GM18951 (cell line): ENCODE measurements around the gene COL18A1.

Experiments used
- POLR2A ChIP-seq: IDR thresholded peaks from 4 replicates; pipeline ENCODE4 v1.6.1; 2011; ENCODE audit warnings: mild to moderate bottlenecking; ENCODE audit not compliant: insufficient read length, insufficient read depth; ENCODE audit errors: extremely low read depth
- in situ Hi-C: fragments of 300-500 bp; cut with MboI; formaldehyde crosslinking; loops from one replicate; pipeline ENCODE4 v1.12.0; 2022; ENCODE audit warnings: low sequenced_read_pairs, mixed read lengths, inconsistent platforms; ENCODE audit not compliant: unreplicated experiment

The COL18A1 gene

DNA sequence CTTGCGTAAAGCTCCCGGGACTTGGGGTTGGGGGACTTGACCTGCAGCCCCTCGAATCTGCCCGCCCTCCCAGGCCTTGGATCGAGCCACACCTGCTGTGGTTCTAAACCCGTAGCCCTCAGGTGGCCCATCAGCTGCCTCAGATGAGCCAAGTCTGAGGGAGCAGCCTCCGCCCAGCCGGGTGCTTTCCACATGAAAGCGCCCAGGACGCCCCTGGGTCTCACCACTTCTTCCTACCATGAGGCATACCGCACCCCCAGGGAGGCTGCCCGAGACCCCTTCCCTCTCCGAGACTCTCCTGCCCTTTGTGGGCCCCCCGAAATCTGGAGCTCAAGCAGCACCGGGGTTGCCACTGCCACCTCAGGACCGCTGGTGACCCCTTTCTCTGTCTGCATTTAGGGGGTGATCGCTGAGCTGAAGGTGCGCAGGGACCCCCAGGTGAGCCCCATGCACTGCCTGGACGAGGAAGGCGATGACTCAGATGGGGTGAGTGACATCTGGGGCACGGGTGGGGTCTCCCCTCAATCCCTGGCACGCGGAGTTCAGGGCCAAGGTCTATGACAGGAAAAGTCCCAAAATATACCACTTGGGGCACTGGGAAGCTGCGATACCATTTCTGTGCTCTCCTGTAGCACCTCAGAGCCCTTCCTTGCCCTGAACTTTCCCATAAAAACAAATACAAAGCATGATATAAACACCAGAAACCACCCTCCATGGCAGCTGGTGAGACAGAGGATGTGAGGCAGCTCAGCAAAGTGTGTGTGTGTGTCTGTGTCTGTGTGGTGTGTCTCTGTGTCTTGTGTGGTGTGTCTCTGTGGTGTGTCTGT, 68.7 kb downstream of the COL18A1 start:
- in situ Hi-C loops = no loop called here
- no peak for TF ChIP-seq POLR2A

DNA sequence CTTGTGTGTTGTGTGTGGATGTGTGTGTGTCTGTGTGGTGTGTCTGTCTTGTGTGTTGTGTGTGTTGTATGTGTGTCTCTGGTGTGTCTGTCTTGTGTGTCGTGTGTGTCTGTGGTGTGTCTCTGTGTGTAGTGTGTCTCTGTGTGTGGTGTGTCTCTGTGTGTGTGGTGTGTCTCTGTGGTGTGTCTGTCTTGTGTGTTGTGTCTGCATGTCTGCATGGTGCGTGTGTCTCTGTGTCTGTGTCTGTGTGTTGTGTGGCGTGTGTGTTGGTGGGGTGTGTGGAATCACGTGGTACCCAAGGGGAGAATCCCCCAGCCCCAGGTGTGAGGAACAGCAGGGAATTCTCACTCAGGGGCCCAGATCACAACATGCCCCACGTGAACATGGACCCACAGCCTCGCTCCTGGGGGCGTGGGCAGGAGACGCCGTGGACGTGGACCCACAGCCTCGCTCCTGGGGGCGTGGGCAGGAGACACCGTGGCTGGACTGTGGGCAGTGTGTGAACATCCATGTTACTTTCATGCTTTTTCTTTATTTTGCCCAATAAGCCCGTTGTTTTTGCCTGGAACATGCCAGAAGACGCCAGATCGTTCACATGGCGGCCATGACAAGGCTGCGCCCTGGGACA, 69.5 kb downstream of the COL18A1 start:
- TF ChIP-seq POLR2A = no peak
- in situ Hi-C loops = no loop called here

DNA sequence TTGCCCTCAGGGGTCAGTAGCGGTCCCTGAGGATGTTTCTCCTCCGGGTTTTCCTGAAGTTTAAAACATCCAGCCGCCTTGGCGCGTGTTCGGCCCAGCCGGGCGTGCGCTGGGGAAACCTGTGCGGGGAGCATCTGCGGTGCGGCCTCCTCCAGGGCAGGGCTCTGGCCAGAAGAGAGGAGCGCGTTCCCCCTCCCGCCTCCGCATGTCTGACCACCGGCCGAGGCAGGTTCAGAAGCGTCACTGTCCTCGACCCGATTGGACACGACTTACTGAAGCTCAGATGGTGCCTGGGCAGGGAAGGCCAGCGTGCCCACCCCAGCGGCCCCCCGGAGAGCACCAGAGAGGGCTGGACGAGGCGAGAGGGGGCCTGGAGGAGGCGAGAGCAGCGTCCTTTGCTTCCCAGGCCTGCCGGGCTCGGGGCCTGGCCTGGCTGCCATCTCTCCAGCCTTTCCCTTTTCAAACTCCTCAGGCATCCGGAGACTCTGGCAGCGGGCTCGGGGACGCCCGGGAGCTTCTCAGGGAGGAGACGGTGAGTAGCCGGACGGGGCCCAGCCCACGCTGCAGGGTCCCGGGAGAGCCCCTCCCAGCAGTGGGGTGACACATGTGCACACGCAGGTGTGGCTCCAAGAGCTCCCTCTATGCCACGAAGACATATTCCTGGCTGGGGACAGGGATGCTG, 70.2 kb downstream of the COL18A1 start:
- no peak for TF ChIP-seq POLR2A
- in situ Hi-C loops = no loop called here

DNA sequence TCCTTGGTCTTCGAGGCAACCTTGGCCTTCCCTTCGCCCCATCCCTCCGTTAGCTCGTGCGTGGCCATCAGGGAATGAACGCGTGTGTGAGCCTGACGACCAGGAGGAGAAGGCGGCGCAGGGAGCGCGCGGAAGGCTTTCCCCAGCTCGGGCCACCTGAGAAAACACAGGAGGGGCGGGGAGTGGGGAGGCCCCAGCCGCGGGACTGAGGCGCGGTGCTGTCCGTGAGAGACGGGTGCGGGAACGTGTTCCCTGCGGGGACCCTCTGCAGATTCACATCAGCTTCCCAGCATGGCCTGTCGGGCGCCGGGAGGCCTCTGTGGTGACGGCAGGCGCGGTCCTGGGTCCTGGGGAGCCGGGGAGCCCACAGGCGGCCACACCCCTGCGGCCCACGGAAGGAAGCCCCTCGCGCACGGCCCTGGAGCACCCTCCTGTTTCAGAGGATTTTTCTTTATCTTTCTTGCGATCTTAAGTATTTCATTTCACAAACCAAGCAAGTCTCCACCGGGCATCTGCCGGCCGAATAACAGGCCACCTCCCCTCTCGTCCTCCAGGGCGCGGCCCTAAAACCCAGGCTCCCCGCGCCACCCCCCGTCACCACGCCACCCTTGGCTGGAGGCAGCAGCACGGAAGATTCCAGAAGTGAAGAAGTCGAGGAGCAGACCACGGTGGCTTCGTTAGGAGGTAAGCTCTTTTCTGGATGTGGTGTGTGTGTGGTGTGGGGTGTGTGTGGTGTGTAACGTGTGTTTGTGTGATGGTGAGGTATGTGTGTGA, 71.0 kb downstream of the COL18A1 start:
- in situ Hi-C loops = no loop called here
- TF ChIP-seq POLR2A = no peak

DNA sequence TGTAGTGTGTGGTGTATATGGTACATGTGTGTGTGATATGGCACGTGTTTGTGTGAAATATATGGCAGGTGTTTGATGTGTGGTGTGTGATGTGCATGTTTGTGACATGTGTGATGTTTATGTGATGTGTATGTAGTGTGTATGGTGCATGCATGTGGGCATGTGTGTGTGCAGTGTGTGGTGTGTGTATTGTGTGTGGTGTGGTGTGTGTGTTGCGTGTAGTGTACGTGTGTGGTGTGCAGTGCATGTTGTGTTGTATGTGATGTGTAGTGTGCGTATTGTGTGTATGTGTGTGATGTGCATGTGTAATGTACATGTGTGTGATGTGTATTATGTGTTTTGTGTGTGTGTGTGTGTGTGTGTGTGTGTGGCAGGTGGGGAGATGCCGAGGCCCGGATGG, 71.6 kb downstream of the COL18A1 start:
- in situ Hi-C loops = no loop called here
- TF ChIP-seq POLR2A = no peak

DNA sequence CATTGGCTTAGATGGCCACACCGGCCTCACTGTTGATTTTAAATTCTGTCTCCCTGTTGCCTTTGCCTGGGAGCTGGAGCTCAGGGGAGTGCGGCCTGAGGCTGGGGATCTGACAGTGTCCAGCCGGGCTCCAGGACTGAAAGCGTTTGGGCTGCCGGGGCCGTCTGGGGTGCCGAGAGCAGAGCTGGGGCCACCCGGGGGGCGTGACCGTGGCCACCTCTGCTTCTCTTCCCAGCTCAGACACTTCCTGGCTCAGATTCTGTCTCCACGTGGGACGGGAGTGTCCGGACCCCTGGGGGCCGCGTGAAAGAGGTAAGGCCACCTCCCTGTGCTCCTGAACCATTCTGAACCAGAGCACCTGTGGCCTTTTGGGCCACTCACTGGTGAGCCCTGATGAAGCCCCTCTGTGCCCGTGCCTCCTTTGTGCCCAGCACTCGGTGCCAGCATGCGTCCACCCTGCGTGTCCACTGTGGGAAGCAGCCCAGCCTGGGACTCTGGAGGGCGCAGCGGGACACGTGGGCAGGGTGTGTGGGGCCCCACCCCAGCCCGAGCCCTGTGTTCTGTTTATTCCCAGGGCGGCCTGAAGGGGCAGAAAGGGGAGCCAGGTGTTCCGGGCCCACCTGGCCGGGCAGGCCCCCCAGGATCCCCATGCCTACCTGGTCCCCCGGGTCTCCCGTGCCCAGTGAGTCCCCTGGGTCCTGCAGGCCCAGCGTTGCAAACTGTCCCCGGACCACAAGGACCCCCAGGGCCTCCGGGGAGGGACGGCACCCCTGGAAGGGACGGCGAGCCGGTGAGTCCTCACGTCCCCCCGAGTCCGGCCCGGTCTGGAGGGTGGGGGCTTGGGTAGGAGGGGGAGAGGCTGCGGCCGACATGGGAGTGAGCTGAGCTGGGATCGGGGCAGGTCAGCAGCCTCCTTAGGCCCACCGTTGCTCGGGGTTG, 72.5 kb downstream of the COL18A1 start:
- in situ Hi-C loops = no loop called here

DNA sequence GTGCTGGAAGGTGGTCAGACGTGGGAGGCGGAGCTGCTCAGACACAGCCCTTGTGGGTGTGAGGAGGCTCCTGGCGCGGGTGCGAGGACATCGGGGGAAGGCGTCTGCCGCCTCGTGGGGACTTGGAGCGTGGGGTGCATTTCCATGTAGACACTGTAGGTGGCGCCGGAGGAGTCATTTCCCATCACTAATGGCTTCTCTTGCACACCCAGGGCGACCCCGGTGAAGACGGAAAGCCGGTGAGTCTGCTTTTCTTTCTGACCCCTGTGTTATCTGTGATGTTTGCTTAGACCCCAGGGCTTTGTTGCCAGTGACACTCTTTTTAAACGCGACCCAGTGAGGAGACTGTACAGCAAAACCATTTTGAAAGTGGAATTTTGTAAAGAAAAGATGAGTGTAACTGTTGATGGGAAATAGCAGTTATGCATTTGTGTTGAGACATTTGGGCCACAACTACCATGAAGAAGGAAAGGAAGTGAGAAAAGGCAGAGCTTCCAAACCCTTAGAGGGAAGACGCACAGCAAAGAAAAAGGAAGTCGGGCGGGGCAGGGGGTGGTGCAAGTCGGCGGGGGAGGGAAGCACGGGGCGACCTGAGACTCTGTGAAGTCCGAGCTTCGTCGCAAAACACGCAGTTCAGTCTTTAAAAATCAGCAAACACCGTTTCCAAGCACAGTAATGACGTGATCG, 73.3 kb downstream of the COL18A1 start:
- TF ChIP-seq POLR2A = no peak
- in situ Hi-C loops = no loop called here

More for the DNA sequence above, 72.5 kb downstream of the COL18A1 start:
- TF ChIP-seq POLR2A = no peak

DNA sequence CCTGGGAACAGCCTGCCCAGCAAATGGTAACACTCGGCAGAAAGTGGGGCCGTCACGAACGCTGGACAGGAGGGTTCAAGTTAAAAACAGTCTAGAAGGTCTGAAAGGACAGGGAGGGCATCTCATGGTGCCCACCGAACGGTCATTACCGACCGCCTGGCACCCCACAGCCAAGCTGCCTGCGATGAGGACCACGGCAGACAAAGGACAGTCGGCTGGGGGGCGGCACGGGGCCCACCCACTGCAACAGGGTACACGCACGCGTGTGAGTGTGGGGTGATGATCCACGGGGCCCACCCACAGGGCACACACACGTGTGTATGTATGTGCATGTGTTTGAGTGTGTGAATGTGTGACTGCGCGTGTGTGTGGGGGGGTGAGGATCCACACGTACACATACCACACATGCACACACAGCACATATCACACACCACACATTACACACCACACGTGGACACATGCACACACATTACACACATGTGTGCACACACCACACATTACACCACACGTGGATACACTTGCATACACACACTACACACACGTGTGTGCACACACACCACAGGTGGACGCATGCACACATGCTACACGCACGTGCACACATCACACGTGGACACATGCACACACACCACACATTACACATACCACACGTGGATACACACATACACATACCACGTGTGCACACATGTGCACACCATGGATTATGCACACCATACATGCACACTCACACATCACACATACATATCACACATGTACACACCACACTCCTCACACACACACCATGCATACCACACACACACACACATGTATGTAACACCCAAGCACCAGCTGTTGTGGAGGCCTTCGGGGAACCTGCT, 74.1 kb downstream of the COL18A1 start:
- no peak for TF ChIP-seq POLR2A

DNA sequence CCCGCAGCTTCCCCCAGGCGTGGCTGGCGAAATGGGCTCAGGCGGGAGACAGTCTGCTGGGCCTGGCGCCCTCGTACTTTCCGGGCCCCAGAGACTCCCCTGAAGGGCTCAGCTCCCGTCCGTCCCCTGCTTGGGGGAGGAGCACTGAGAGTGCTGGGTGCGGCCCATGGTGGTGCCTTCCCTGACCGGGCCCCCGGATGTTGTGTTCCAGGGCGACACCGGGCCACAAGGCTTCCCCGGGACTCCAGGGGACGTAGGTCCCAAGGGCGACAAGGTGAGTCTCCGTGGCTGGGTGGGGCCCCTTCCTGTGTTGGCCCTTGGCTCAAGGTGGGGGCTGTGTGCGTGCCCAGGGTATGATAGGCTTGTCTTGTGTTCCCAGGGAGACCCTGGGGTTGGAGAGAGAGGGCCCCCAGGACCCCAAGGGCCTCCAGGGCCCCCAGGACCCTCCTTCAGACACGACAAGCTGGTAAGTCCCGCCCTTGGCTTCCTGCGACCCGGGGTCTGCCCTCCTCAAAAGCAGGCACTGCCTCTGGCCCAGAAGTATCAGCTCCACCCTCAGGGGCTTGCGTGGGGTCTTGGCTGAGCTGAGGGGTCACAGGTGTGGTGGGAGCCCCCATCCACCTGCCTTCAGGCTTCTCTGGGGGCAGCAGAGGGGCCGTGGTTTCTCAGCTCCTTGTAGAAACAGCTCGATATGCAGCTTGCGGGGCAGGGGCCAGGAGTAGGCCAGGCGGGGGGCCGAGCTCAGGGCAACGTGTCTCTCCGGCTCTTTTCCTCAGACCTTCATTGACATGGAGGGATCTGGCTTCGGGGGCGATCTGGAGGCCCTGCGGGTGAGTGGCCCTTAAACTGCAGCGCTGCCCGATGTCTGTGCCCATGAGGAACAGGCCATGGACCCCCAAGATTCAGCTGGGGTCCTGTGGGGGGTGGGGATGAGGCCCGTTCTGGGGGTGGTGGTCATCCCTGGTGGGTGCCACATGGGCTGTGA, 75.0 kb downstream of the COL18A1 start:
- no peak for TF ChIP-seq POLR2A
- in situ Hi-C loops = no loop called here

More for the DNA sequence above, 74.1 kb downstream of the COL18A1 start:
- in situ Hi-C loops = no loop called here
